Measurements from ENCODE around the gene TEX36. TPM values are rescaled to one million over a fixed set of nuclear protein-coding genes. Genes with fewer than 3 reads are reported as not detected.
A peak's percentile ranks its signal among the peaks of the same experiment; 100 is the strongest.
"Not testable (repeated sequence)": the region's sequence is repeated elsewhere in the genome, so short reads cannot be mapped to it uniquely, and the experiment has no call there.

The TEX36 gene
- total RNA-seq, 6 experiments from 2014 or later: not detected

DNA sequence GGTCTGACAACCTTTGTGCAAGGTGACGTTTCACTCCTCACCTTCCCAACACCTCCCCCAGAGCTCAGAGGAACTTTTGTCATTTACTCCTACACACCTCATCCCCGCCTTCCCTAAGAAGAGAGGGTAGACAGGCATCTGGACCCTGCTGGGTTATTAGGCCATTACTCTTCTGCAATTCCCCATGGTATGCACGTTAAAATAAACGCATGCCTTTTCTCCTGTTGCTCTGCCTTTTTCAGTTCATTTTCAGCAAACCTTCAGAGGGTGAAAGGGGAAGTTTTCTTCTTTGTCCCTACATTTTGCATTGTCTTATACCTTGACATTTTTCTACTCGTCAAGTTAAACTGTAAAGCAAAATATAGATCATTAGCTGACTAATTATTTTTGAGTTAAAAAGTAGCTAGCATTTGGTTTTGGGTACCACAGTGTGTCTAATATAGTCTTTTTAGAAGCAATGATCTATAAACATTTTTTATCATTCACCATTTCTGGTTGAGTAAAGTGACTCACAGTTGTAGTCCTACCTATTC, 26.1 kb upstream of the TEX36 start:
- no peak for DNase-seq
- Mint-ChIP-seq H3K27me3 (ENCODE audit: insufficient read depth) (peaks cover 4% of the 10 kb centered on the region), H3K4me1 (ENCODE audit: low read depth) (peaks cover 23% of the 10 kb centered on the region), H3K36me3 (ENCODE audit: low read depth) (no peaks in the 10 kb centered on the region), H3K27ac (no peak overlapping the region), H3K4me3 (no peak overlapping the region), H3K9me3 (no peaks in the 10 kb centered on the region)
- TF ChIP-seq, protein P1, sequence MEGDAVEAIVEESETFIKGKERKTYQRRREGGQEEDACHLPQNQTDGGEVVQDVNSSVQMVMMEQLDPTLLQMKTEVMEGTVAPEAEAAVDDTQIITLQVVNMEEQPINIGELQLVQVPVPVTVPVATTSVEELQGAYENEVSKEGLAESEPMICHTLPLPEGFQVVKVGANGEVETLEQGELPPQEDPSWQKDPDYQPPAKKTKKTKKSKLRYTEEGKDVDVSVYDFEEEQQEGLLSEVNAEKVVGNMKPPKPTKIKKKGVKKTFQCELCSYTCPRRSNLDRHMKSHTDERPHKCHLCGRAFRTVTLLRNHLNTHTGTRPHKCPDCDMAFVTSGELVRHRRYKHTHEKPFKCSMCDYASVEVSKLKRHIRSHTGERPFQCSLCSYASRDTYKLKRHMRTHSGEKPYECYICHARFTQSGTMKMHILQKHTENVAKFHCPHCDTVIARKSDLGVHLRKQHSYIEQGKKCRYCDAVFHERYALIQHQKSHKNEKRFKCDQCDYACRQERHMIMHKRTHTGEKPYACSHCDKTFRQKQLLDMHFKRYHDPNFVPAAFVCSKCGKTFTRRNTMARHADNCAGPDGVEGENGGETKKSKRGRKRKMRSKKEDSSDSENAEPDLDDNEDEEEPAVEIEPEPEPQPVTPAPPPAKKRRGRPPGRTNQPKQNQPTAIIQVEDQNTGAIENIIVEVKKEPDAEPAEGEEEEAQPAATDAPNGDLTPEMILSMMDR (IDR thresholded peaks at IDR 0.05): no peak

GRCh38 chr10:125707541-125708468, 24.8 kb upstream of the TEX36 start:
- DNase-seq: peak; percentile 60
- TF ChIP-seq, protein P1 (IDR thresholded peaks at IDR 0.05): no peak
- peaks cover 1% of the 10 kb centered on the region for H3K27me3 Mint-ChIP-seq (ENCODE audit: insufficient read depth)
- no peak overlapping the region for H3K4me3 Mint-ChIP-seq
- no peaks in the 10 kb centered on the region for H3K36me3 Mint-ChIP-seq (ENCODE audit: low read depth)
- no peak overlapping the region for H3K27ac Mint-ChIP-seq
- peaks cover 23% of the 10 kb centered on the region for H3K4me1 Mint-ChIP-seq (ENCODE audit: low read depth)
- no peaks in the 10 kb centered on the region for H3K9me3 Mint-ChIP-seq

GRCh38 chr10:125700355-125700911, 17.5 kb upstream of the TEX36 start:
- no peak overlapping the region for H3K4me3 Mint-ChIP-seq
- peaks cover 8% of the 10 kb centered on the region; the same call in 1 of the 2 replicates for H3K27me3 Mint-ChIP-seq (ENCODE audit: insufficient read depth)
- TF ChIP-seq, protein P1 (IDR thresholded peaks at IDR 0.05): peak; percentile 74
- no peaks in the 10 kb centered on the region for H3K9me3 Mint-ChIP-seq
- H3K36me3 Mint-ChIP-seq (ENCODE audit: low read depth): no peaks in the 10 kb centered on the region
- peaks cover 13% of the 10 kb centered on the region for H3K4me1 Mint-ChIP-seq (ENCODE audit: low read depth)
- H3K27ac Mint-ChIP-seq: no peak overlapping the region
- DNase-seq: peak; percentile 30

DNA sequence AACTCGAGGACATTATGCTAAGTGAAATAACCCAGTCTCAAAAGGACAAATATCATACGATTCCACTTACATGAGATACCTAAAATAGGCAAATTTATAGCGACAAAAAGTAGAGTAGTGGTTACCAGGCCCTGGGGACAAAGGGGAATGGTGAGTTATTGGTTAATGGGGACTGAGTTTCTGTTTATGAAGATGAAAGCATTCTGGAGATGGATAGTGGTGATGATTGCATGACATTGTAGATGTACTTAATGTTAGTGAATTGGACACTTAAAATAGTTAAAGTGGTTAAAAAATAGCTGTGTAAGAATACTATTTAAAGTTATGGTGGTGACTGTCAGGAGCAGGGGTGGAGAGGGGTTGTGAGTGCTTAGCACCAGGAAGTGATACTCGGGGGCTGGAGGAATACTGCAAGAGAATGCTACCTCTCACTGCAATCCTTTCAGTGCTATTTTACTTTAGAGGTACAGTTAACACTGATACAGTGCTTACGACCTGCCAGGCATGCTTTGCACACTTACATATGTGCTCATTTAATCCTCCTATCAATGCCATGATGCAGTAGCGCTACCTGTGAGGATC, 16.7 kb upstream of the TEX36 start:
- Mint-ChIP-seq H3K27me3 (ENCODE audit: insufficient read depth) (peaks cover 8% of the 10 kb centered on the region; the same call in 1 of the 2 replicates), H3K4me1 (ENCODE audit: low read depth) (peaks cover 21% of the 10 kb centered on the region), H3K27ac (no peak overlapping the region), H3K4me3 (no peak overlapping the region), H3K9me3 (no peaks in the 10 kb centered on the region), H3K36me3 (ENCODE audit: low read depth) (no peaks in the 10 kb centered on the region)
- TF ChIP-seq, protein P1 (IDR thresholded peaks at IDR 0.05): no peak
- DNase-seq: no peak

DNA sequence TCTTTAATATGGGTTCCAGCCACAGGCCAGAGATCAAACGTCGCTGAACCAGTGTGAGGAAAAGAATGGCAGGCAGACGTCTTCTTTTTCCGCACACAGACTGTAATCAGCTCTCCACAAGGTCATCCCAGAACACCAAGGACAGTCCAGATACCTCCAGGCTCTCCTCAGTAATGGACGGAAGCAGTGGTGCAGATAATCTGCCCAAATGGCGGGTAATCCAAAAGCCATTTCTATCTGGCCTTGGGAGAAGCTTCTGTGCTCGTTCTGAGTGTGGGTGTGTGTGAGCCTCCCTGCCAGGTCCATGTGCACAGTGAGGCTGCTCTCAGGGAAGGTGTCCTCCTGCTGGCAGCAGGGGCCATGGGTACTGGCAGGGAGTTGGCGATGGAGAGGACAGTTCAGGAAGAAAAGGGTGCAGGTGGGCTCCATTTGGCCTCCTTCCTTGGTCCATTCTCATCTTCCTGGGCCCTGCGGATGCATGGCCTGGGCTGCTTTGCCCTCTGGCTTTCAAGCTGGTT, 15.6 kb upstream of the TEX36 start:
- no peak overlapping the region for H3K4me3 Mint-ChIP-seq
- no peak overlapping the region for H3K27ac Mint-ChIP-seq
- H3K4me1 Mint-ChIP-seq (ENCODE audit: low read depth): peaks cover 30% of the 10 kb centered on the region
- no peaks in the 10 kb centered on the region for H3K36me3 Mint-ChIP-seq (ENCODE audit: low read depth)
- H3K27me3 Mint-ChIP-seq (ENCODE audit: insufficient read depth): peaks cover 8% of the 10 kb centered on the region; the same call in 1 of the 2 replicates
- TF ChIP-seq, protein P1 (IDR thresholded peaks at IDR 0.05): peak; percentile 31; the same call in 1 of the 2 replicates
- no peak for DNase-seq
- no peaks in the 10 kb centered on the region for H3K9me3 Mint-ChIP-seq

- H3K27ac Mint-ChIP-seq; H3K36me3 Mint-ChIP-seq (ENCODE audit: low read depth); H3K27me3 Mint-ChIP-seq (ENCODE audit: insufficient read depth); H3K9me3 Mint-ChIP-seq; H3K4me3 Mint-ChIP-seq; DNase-seq: not testable (repeated sequence)
- H3K4me1 Mint-ChIP-seq (ENCODE audit: low read depth): peaks cover 46% of the 10 kb centered on the region
These were observed 13.9 kb upstream of the TEX36 start for GRCh38 chr10:125696884-125697283.

Data from HFFc6 (cell line).